Stimulated activated effector memory CD8-positive, alpha-beta T cell treated with anti-CD3 and anti-CD28 coated beads, Interleukin-12 subunit alpha, Interleukin-12 subunit beta, amount 100 ng/mL, for 72 hours (primary cell): ENCODE results near the gene TXNDC2.

Source experiments
- ATAC-seq: fragments of 150-1000 bp; cut with Tn5 transposase; 2 replicates; pipeline ENCODE4 v1.10.0; 2021
- DNase-seq, 2 donors: peaks; one replicate each; pipeline ENCODE4 v3.0.0; 2021 to 2022; ENCODE audit warnings: low spot score in 2 of 2
- H3K27ac Mint-ChIP-seq: one replicate; pipeline ENCODE4 v1.8.0; 2022; ENCODE audit warnings: mild to moderate bottlenecking, mixed read lengths
- H3K36me3 Mint-ChIP-seq: one replicate; pipeline ENCODE4 v1.8.0; 2022; ENCODE audit warnings: mild to moderate bottlenecking, mixed read lengths
- H3K4me1 Mint-ChIP-seq: one replicate; pipeline ENCODE4 v1.8.0; 2022; ENCODE audit warnings: mixed read lengths
- H3K4me3 Mint-ChIP-seq: one replicate; pipeline ENCODE4 v1.8.0; 2022; ENCODE audit warnings: mild to moderate bottlenecking, mixed read lengths
- H3K9me3 Mint-ChIP-seq: one replicate; pipeline ENCODE4 v1.8.0; 2022; ENCODE audit warnings: mixed read lengths

TXNDC2 gene

DNA sequence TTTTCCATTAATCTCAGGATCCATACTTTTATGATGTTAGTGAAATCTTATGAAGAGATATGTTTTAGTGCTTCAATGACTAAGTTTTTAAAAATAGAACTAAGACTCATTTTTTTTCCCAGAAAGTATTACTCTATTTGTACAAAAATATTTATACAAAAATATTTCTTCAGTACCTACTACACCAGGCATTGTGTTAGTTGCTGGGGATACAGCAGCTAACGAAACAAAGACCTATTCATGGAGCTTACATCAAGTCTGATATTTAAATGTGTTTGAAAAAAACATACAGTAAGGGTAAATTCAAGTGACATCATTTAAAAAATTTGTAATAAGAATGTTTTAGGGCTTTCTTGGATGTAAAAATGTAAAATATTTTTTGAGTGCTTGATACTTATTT lies 39.6 kb downstream of the TXNDC2 start:
- H3K27ac Mint-ChIP-seq = no peak overlapping the region
- H3K9me3 Mint-ChIP-seq = no peaks in the 10 kb centered on the region
- H3K4me3 Mint-ChIP-seq = no peak overlapping the region
- no peak for DNase-seq
- no peaks in the 10 kb centered on the region for H3K36me3 Mint-ChIP-seq
- no peak for ATAC-seq
- peaks cover 35% of the 10 kb centered on the region for H3K4me1 Mint-ChIP-seq

DNA sequence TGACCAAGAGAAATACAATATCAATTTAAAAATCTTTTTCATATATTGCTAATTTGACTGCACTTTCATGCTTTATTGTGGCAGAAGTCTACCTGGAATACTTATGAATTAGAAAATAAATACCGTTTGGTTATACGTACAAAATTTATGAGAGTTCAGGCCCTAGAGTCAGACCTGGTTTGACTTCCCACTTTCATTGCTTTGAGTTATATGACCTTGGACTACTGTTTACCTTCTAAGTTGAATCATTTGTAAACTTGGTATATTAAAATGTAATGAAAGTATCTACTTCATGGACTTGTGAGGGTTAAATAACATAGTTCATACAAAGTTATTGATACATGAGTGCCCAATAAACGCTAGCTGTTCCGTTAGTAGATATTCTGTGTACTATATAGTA lies 40.0 kb downstream of the TXNDC2 start:
- Mint-ChIP-seq H3K4me3 (no peak overlapping the region), H3K4me1 (peaks cover 35% of the 10 kb centered on the region), H3K36me3 (no peaks in the 10 kb centered on the region), H3K9me3 (no peaks in the 10 kb centered on the region), H3K27ac (no peak overlapping the region)
- ATAC-seq (no peak), DNase-seq (no peak)

DNA sequence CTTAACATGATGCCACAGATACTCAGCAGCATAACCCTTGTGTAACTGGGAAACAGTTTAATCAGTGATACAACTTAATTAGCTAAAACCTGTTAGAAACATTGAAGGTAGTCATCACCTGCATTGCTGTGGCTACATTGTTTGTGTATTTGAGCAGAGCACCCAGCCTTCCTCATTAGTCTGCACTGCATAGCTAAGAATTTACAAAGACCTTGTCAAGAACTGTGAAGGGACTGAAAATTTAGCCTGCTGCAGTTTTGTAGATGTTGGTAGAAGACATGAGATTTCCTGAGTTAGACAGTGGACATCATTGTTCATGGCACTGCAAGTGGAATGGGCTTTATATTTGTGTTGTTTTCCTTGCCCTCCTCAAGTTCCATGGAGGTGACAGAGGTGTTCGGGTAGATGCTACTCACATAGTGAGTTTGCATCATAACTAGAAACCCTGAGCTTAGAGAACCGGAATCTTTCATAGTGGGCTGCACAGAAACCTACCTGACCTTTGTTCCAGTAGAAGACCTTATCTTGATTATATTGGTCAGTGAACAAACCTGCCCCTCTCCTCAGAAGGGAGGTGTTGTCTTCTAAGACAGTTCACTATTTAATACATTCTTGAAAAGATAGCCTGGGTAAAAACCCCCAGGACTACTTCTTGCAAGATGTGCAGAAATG lies 40.6 kb downstream of the TXNDC2 start:
- Mint-ChIP-seq H3K4me1 (peaks cover 35% of the 10 kb centered on the region), H3K27ac (no peak overlapping the region)
- DNase-seq = no peak

GRCh38 chr18:9926977-9927376 lies 41.2 kb downstream of the TXNDC2 start:
- Mint-ChIP-seq H3K4me1 (peaks cover 39% of the 10 kb centered on the region), H3K4me3 (no peak overlapping the region)

More for the DNA sequence above, 40.6 kb downstream of the TXNDC2 start:
- H3K9me3 Mint-ChIP-seq = no peaks in the 10 kb centered on the region
- H3K4me3 Mint-ChIP-seq = no peak overlapping the region
- no peaks in the 10 kb centered on the region for H3K36me3 Mint-ChIP-seq
- peak; percentile 63 for ATAC-seq

GRCh38 chr18:9927392-9928063 lies 41.8 kb downstream of the TXNDC2 start:
- H3K9me3 Mint-ChIP-seq = no peaks in the 10 kb centered on the region
- ATAC-seq = no peak
- H3K4me1 Mint-ChIP-seq = peaks cover 45% of the 10 kb centered on the region
- DNase-seq = no peak
- peaks cover 8% of the 10 kb centered on the region for H3K36me3 Mint-ChIP-seq
- no peak overlapping the region for H3K27ac Mint-ChIP-seq
- H3K4me3 Mint-ChIP-seq = no peak overlapping the region

More at GRCh38 chr18:9926977-9927376, 41.2 kb downstream of the TXNDC2 start:
- H3K27ac Mint-ChIP-seq = no peak overlapping the region
- no peak for DNase-seq
- peaks cover 2% of the 10 kb centered on the region for H3K36me3 Mint-ChIP-seq
- ATAC-seq = no peak
- no peaks in the 10 kb centered on the region for H3K9me3 Mint-ChIP-seq

- DNase-seq (no peak), ATAC-seq (peak; percentile 52)
- H3K27ac Mint-ChIP-seq = no peak overlapping the region
- H3K4me1 Mint-ChIP-seq = peaks cover 46% of the 10 kb centered on the region
- H3K9me3 Mint-ChIP-seq = no peaks in the 10 kb centered on the region
- H3K4me3 Mint-ChIP-seq = no peak overlapping the region
- peaks cover 20% of the 10 kb centered on the region for H3K36me3 Mint-ChIP-seq
These were observed 43.0 kb downstream of the TXNDC2 start for GRCh38 chr18:9928646-9929259.

DNA sequence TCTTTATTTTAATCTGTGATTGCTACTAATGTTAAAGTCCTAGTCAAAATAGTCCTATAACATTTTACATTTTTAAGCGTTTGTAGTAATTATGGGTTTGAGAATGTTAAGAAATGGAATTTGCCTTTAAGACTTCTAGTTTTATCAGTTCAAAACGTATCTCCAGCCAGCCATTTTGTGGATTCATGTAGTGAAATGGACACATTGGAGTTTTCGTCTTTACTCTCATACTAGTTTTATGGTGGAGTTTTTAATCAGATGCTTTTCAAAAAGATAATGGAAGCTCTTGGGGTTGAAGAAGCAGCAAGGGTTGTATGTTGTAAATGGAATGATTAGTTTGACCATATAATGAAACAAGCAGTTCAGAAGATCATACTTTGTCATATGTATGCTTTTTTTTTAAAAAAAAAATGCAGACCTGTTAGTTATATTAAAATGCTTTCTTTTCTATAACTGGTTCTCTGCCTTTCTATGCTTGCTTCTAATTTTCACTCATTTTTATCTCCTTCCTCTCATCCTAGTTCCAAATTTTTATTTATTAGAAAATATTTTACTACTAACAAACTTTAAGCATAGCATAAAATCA lies 44.6 kb downstream of the TXNDC2 start:
- ATAC-seq = no peak
- Mint-ChIP-seq H3K4me3 (no peak overlapping the region), H3K27ac (no peak overlapping the region), H3K36me3 (peaks cover 37% of the 10 kb centered on the region), H3K4me1 (peaks cover 44% of the 10 kb centered on the region), H3K9me3 (no peaks in the 10 kb centered on the region)
- DNase-seq = no peak

- H3K9me3 Mint-ChIP-seq = no peaks in the 10 kb centered on the region
- peaks cover 44% of the 10 kb centered on the region for H3K4me1 Mint-ChIP-seq
- no peak overlapping the region for H3K27ac Mint-ChIP-seq
These were observed 45.4 kb downstream of the TXNDC2 start for GRCh38 chr18:9931146-9931545.

DNA sequence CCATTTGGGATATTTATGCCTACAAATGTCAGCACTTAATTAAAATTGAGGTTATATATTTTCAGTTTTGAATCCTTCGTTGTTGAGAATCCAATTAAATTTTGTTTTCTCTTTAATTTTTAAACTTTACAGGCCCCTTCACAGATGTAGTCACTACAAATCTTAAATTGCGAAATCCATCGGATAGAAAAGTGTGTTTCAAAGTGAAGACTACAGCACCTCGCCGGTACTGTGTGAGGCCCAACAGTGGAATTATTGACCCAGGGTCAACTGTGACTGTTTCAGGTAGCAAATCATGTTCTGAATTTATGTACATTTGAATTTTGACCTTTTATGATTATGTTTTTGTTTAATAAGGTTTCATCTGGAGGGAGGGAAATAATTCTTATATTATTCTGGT lies 45.9 kb downstream of the TXNDC2 start:
- Mint-ChIP-seq H3K9me3 (no peaks in the 10 kb centered on the region), H3K4me1 (peaks cover 44% of the 10 kb centered on the region), H3K36me3 (peaks cover 49% of the 10 kb centered on the region), H3K27ac (no peak overlapping the region), H3K4me3 (no peak overlapping the region)
- no peak for ATAC-seq
- DNase-seq = no peak

More at GRCh38 chr18:9931146-9931545, 45.4 kb downstream of the TXNDC2 start:
- DNase-seq (no peak), ATAC-seq (no peak)
- Mint-ChIP-seq H3K4me3 (no peak overlapping the region), H3K36me3 (peaks cover 44% of the 10 kb centered on the region)

- H3K4me1 Mint-ChIP-seq = peaks cover 25% of the 10 kb centered on the region
- ATAC-seq (no peak), DNase-seq (no peak)
- no peak overlapping the region for H3K4me3 Mint-ChIP-seq
- H3K36me3 Mint-ChIP-seq = peaks cover 71% of the 10 kb centered on the region
- no peaks in the 10 kb centered on the region for H3K9me3 Mint-ChIP-seq
- no peak overlapping the region for H3K27ac Mint-ChIP-seq
These were observed 48.1 kb downstream of the TXNDC2 start for GRCh38 chr18:9933865-9934264.

DNA sequence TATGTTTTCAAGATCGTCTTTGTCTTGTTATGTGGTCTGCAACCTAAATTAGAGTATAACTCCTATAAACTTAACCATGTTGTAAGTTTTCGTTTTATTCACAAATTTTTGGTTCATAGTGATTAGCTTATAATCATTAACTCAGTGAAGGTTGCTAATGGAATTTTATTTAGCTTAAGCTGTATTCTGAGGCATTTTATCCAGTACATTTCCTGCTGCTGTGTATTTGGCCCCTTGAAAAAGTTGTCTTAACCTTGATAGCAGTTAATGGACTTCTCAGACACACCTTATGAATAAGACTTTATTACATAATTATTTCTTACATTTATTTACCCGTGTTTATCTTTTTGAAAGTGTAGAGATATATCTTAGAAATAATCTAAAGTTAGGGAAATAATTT lies 48.5 kb downstream of the TXNDC2 start:
- Mint-ChIP-seq H3K4me1 (peaks cover 21% of the 10 kb centered on the region), H3K9me3 (no peaks in the 10 kb centered on the region), H3K27ac (no peak overlapping the region), H3K36me3 (peaks cover 75% of the 10 kb centered on the region), H3K4me3 (no peak overlapping the region)
- ATAC-seq (no peak), DNase-seq (no peak)
